Measurements from ENCODE around the gene WDR48. TPM values are rescaled to one million over a fixed set of nuclear protein-coding genes. Genes with fewer than 3 reads are reported as not detected.

Gene WDR48
- total and polyA plus RNA-seq, 2 experiments from 2014 or later: 27.2 to 54.3 TPM

GRCh38 chr3:39015418-39015817, 36.4 kb upstream of the WDR48 start:
- ATAC-seq (no peak), DNase-seq (ENCODE audit: low spot score) (no peak)
- Mint-ChIP-seq H3K27me3 (ENCODE audit: insufficient read depth, low read depth, poor library complexity) (peaks cover 6% of the 10 kb centered on the region), H3K36me3 (ENCODE audit: low read depth) (no peaks in the 10 kb centered on the region), H3K9me3 (no peaks in the 10 kb centered on the region), H3K4me3 (no peak overlapping the region), H3K27ac (no peak overlapping the region), H3K4me1 (peaks cover 16% of the 10 kb centered on the region)
- Histone ChIP-seq H3K9me2 (ENCODE audit: insufficient read depth) (peaks cover 8% of the 10 kb centered on the region), H3K79me2 (replicated peaks; ENCODE audit: insufficient read depth) (no peaks in the 10 kb centered on the region), H3F3A (replicated peaks; ENCODE audit: low read depth) (no peaks in the 10 kb centered on the region), H2AFZ (no peak overlapping the region), H3K36me3 (ENCODE audit: insufficient read depth) (no peaks in the 10 kb centered on the region), H3K27ac (ENCODE audit: low read depth) (no peak overlapping the region), H3K4me1 (ENCODE audit: insufficient read depth) (0 out of 2 replicates have a peak, but pooled peaks cover 3% of the 10 kb centered on the region), H3K4me2 (no peak overlapping the region), H3K4me3 (no peak overlapping the region), H3K27me3 (ENCODE audit: insufficient read depth) (no peaks in the 10 kb centered on the region), H4K20me1 (replicated peaks; ENCODE audit: insufficient read depth) (no peaks in the 10 kb centered on the region)
- TF ChIP-seq ZNF331 (CRISPR knock-in tag; IDR thresholded peaks at IDR 0.05; ENCODE audit: low read depth) (no peak), STAT1 (IDR thresholded peaks at IDR 0.05; ENCODE audit: unreplicated experiment) (no peak), EZH2 (IDR thresholded peaks at IDR 0.05; ENCODE audit: low read depth, unreplicated experiment) (no peak), ZNF114 (CRISPR knock-in tag; IDR thresholded peaks at IDR 0.05) (no peak), ZNF462 (CRISPR knock-in tag; IDR thresholded peaks at IDR 0.05) (no peak), CTCF (conservative IDR thresholded peaks at IDR 0.05; ENCODE audit: low read depth in 2 of 2) (no peak), CREB1 (CRISPR knock-in tag; IDR thresholded peaks at IDR 0.05; ENCODE audit: low read depth) (no peak), JUNB (IDR thresholded peaks at IDR 0.05; ENCODE audit: unreplicated experiment) (no peak), EZH2phosphoT487 (IDR thresholded peaks at IDR 0.05; ENCODE audit: unreplicated experiment) (no peak), REST (IDR thresholded peaks at IDR 0.05; ENCODE audit: unreplicated experiment) (no peak), POLR2AphosphoS5 (IDR thresholded peaks at IDR 0.05; ENCODE audit: low read depth) (no peak), NANOG (IDR thresholded peaks at IDR 0.05; ENCODE audit: borderline replicate concordance) (no peak), ETS1 (IDR thresholded peaks at IDR 0.05) (no peak)

All from GM23338 (cell line).